LoVo (cell line): ENCODE measurements around the gene RYR3.
"Not testable (repeated sequence)": the region's sequence is repeated elsewhere in the genome, so short reads cannot be mapped to it uniquely, and the experiment has no call there.

ENCODE experiments used
- DNase-seq: peaks from one replicate; pipeline ENCODE4 v3.0.0-alpha.2; 2016; ENCODE audit warnings: low spot score

Gene RYR3

GRCh38 chr15:33586786-33587697 is 276.3 kb downstream of the RYR3 start:
- no peak for DNase-seq

GRCh38 chr15:33587773-33588172 is 277.0 kb downstream of the RYR3 start:
- no peak for DNase-seq

- DNase-seq = no peak
Measured at GRCh38 chr15:33592864-33593263, 282.1 kb downstream of the RYR3 start.

- not testable (repeated sequence) for DNase-seq
Measured at GRCh38 chr15:33598382-33598781, 287.6 kb downstream of the RYR3 start.

- no peak for DNase-seq
Measured at GRCh38 chr15:33600212-33600611, 289.4 kb downstream of the RYR3 start.

GRCh38 chr15:33601461-33601860 is 290.7 kb downstream of the RYR3 start:
- no peak for DNase-seq

GRCh38 chr15:33608714-33609113 is 297.9 kb downstream of the RYR3 start:
- DNase-seq = no peak

- DNase-seq = no peak
Measured at GRCh38 chr15:33612721-33613304, 302.0 kb downstream of the RYR3 start.

- DNase-seq = no peak
Measured at GRCh38 chr15:33616475-33616874, 305.7 kb downstream of the RYR3 start.

GRCh38 chr15:33618350-33618749 is 307.6 kb downstream of the RYR3 start:
- DNase-seq = no peak

GRCh38 chr15:33621141-33621540 is 310.4 kb downstream of the RYR3 start:
- DNase-seq = no peak

GRCh38 chr15:33623010-33623409 is 312.2 kb downstream of the RYR3 start:
- DNase-seq = no peak

- no peak for DNase-seq
Measured at GRCh38 chr15:33624439-33624838, 313.7 kb downstream of the RYR3 start.

- DNase-seq = no peak
Measured at GRCh38 chr15:33629647-33630046, 318.9 kb downstream of the RYR3 start.

- DNase-seq = no peak
Measured at GRCh38 chr15:33636234-33636633, 325.5 kb downstream of the RYR3 start.

- no peak for DNase-seq
Measured at GRCh38 chr15:33636958-33637357, 326.2 kb downstream of the RYR3 start.

GRCh38 chr15:33638453-33638852 is 327.7 kb downstream of the RYR3 start:
- no peak for DNase-seq

- DNase-seq = no peak
Measured at GRCh38 chr15:33639051-33639450, 328.3 kb downstream of the RYR3 start.

GRCh38 chr15:33639456-33639855 is 328.7 kb downstream of the RYR3 start:
- DNase-seq = no peak

- DNase-seq = no peak
Measured at GRCh38 chr15:33639978-33640377, 329.2 kb downstream of the RYR3 start.

GRCh38 chr15:33641069-33641468 is 330.3 kb downstream of the RYR3 start:
- no peak for DNase-seq

GRCh38 chr15:33644304-33644703 is 333.5 kb downstream of the RYR3 start:
- DNase-seq = no peak

GRCh38 chr15:33646744-33647143 is 336.0 kb downstream of the RYR3 start:
- DNase-seq = no peak
